ENCODE measurements around the gene SMARCA5.

DNA sequence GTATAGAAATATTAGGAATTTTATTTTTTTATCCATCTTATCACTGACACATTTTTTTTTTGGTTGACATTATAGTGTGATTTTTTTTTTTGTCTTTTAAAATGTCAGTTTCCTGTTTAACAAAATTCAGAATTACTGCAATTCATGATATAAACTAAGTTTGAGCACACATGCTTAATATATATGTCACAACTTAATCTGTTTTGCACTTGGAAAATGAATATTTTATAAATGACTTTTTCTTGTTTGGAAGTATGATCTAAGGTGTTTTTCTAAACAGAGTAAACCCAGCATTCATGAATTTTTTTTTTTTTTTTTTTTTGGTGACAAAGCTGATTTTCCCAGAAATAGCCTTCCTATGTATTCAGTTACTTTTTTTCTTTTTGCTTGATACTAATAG lies 2.4 kb downstream of the SMARCA5 start:
- TF ChIP-seq POLR2AphosphoS5 (IDR thresholded peaks at IDR 0.05; ENCODE audit: low read depth, low read length): no peak
- no peak for TF ChIP-seq POLR2A (IDR thresholded peaks at IDR 0.05; ENCODE audit: low read depth, low read length)
- no peak for TF ChIP-seq TAF1 (IDR thresholded peaks at IDR 0.05; ENCODE audit: borderline replicate concordance, low read depth, low read length)

Measured in GM12892 (cell line).